Middle frontal gyrus (tissue), 1 donor: Measurements from ENCODE around the gene STXBP6.

Experiments
- DNase-seq: peaks from one replicate; pipeline ENCODE4 v3.0.0-alpha.2; 2015; ENCODE audit warnings: low spot score; ENCODE audit errors: extremely low spot score

The STXBP6 gene

GRCh38 chr14:25049568-25050268, at the start of gene STXBP6:
Gene STXBP6, minus strand, starts transcription at chr14:25050147. Its CDS starts 75,329 bp downstream, at chr14:24974818.
- DNase-seq: peak; percentile 86

- DNase-seq: no peak
Measured at GRCh38 chr14:25097120-25097519, 47.2 kb upstream of the STXBP6 start.

- no peak for DNase-seq
Measured at GRCh38 chr14:25095736-25096437, 45.9 kb upstream of the STXBP6 start.

- no peak for DNase-seq
Measured at GRCh38 chr14:25094171-25094907, 44.4 kb upstream of the STXBP6 start.

- no peak for DNase-seq
Measured at GRCh38 chr14:25092258-25092740, 42.4 kb upstream of the STXBP6 start.

GRCh38 chr14:25090716-25091454, 40.9 kb upstream of the STXBP6 start:
- DNase-seq: no peak

- no peak for DNase-seq
Measured at GRCh38 chr14:25090256-25090655, 40.3 kb upstream of the STXBP6 start.

GRCh38 chr14:25089496-25089895, 39.5 kb upstream of the STXBP6 start:
- no peak for DNase-seq

- no peak for DNase-seq
Measured at GRCh38 chr14:25086821-25087396, 37.0 kb upstream of the STXBP6 start.

GRCh38 chr14:25086081-25086480, 36.1 kb upstream of the STXBP6 start:
- DNase-seq: no peak

- no peak for DNase-seq
Measured at GRCh38 chr14:25080682-25081081, 30.7 kb upstream of the STXBP6 start.

- DNase-seq: no peak
Measured at GRCh38 chr14:25079311-25079710, 29.4 kb upstream of the STXBP6 start.

GRCh38 chr14:25074099-25074685, 24.2 kb upstream of the STXBP6 start:
- no peak for DNase-seq

- DNase-seq: no peak
Measured at GRCh38 chr14:25069879-25070278, 19.9 kb upstream of the STXBP6 start.

- DNase-seq: no peak
Measured at GRCh38 chr14:25067600-25067999, 17.7 kb upstream of the STXBP6 start.

- DNase-seq: no peak
Measured at GRCh38 chr14:25062022-25062321, 12.0 kb upstream of the STXBP6 start.

GRCh38 chr14:25056688-25057078, 6.7 kb upstream of the STXBP6 start:
- DNase-seq: no peak

- no peak for DNase-seq
Measured at GRCh38 chr14:25055992-25056687, 6.2 kb upstream of the STXBP6 start.

- DNase-seq: no peak
Measured at GRCh38 chr14:25055005-25055404, 5.1 kb upstream of the STXBP6 start.

- DNase-seq: no peak
Measured at GRCh38 chr14:25053585-25053984, 3.6 kb upstream of the STXBP6 start.
